NCI-H345 treated with DMSO at 0.1 percent for 48 hours (cell line): ENCODE results near the gene CASD1.

Source experiments
- DNase-seq: peaks from one replicate; lab custom pipeline; 2025; ENCODE audit not compliant: unreplicated experiment; lab: John Stamatoyannopoulos, UW

Gene CASD1

GRCh38 chr7:94512735-94513564 is 3.3 kb downstream of the CASD1 start:
- no peak for DNase-seq

GRCh38 chr7:94513565-94513860 is 3.9 kb downstream of the CASD1 start:
- DNase-seq: no peak

GRCh38 chr7:94514140-94514889 is 4.7 kb downstream of the CASD1 start:
- no peak for DNase-seq

- DNase-seq: no peak
These were observed 5.3 kb downstream of the CASD1 start for GRCh38 chr7:94514917-94515316.

- DNase-seq: no peak
These were observed 16.3 kb downstream of the CASD1 start for GRCh38 chr7:94525923-94526322.

GRCh38 chr7:94529516-94529915 is 19.9 kb downstream of the CASD1 start:
- DNase-seq: no peak

GRCh38 chr7:94530109-94530508 is 20.5 kb downstream of the CASD1 start:
- DNase-seq: no peak

- DNase-seq: no peak
These were observed 23.1 kb downstream of the CASD1 start for GRCh38 chr7:94532676-94533075.

GRCh38 chr7:94540428-94540827 is 30.8 kb downstream of the CASD1 start:
- no peak for DNase-seq

- DNase-seq: no peak
These were observed 37.5 kb downstream of the CASD1 start for GRCh38 chr7:94547126-94547525.

- DNase-seq: no peak
These were observed 46.4 kb downstream of the CASD1 start for GRCh38 chr7:94556028-94556427.

GRCh38 chr7:94557215-94557614 is 47.6 kb downstream of the CASD1 start:
- DNase-seq: no peak

- no peak for DNase-seq
These were observed 50.4 kb downstream of the CASD1 start for GRCh38 chr7:94559972-94560371.

GRCh38 chr7:94561841-94562514 is 52.4 kb downstream of the CASD1 start:
- no peak for DNase-seq

GRCh38 chr7:94562525-94562924 is 52.9 kb downstream of the CASD1 start:
- DNase-seq: no peak

- no peak for DNase-seq
These were observed 55.8 kb downstream of the CASD1 start for GRCh38 chr7:94565247-94565894.

- DNase-seq: no peak
These were observed 57.8 kb downstream of the CASD1 start for GRCh38 chr7:94567396-94567795.

- DNase-seq: no peak
These were observed 62.2 kb downstream of the CASD1 start for GRCh38 chr7:94571816-94572215.

GRCh38 chr7:94575646-94576045 is 66.0 kb downstream of the CASD1 start:
- no peak for DNase-seq

- DNase-seq: no peak
These were observed 66.7 kb downstream of the CASD1 start for GRCh38 chr7:94576316-94576715.

- DNase-seq: no peak
These were observed 67.7 kb downstream of the CASD1 start for GRCh38 chr7:94577357-94577756.

- DNase-seq: no peak
These were observed 69.0 kb downstream of the CASD1 start for GRCh38 chr7:94578614-94579013.
